Spleen (tissue), 11 donors: Measurements from ENCODE around the gene MATR3. TPM values are rescaled to one million over a fixed set of nuclear protein-coding genes. Genes with fewer than 3 reads are reported as not detected.

Source experiments
- DNase-seq: peaks from one replicate; pipeline ENCODE4 v3.0.0-alpha.2; 2020
- H3K27ac ChIP-seq, 8 donors: fragments of 200-600 bp; sonication (generic) in 7 of 8; 1 replicate in 4 of 8; 2 replicates in 4 of 8; pipeline versions ENCODE4 v1.5.0 to v1.8.0; 2016 to 2021; ENCODE audit warnings: inconsistent platforms in 4 of 8, mild to moderate bottlenecking in 4 of 8, moderate library complexity in 1 of 8
- H3K27me3 ChIP-seq, 7 donors: fragments of 200-600 bp; sonication (generic) in 6 of 7; replicated peaks in 1 of 7; 1 replicate in 4 of 7; 2 replicates in 3 of 7; pipeline versions ENCODE4 v1.5.0 to v1.8.0; 2016 to 2021; ENCODE audit warnings: inconsistent platforms in 3 of 7, mild to moderate bottlenecking in 1 of 7
- H3K36me3 ChIP-seq, 6 donors: fragments of 200-600 bp; sonication (generic) in 5 of 6; 1 replicate in 4 of 6; 2 replicates in 2 of 6; pipeline versions ENCODE4 v1.5.0 to v1.8.0; 2016 to 2021; ENCODE audit warnings: inconsistent platforms in 2 of 6
- H3K4me1 ChIP-seq, 6 donors: fragments of 200-600 bp; sonication (generic) in 5 of 6; 1 replicate in 3 of 6; 2 replicates in 3 of 6; pipeline versions ENCODE4 v1.5.0 to v1.8.0; 2016 to 2021; ENCODE audit warnings: inconsistent platforms in 3 of 6
- H3K4me3 ChIP-seq, 8 donors: fragments of 200-600 bp; sonication (generic) in 7 of 8; 1 replicate in 4 of 8; 2 replicates in 4 of 8; pipeline versions ENCODE4 v1.5.0 to v1.8.0; 2016 to 2021; ENCODE audit warnings: inconsistent platforms in 4 of 8, mild to moderate bottlenecking in 4 of 8, moderate library complexity in 2 of 8
- H3K9me3 ChIP-seq, 8 donors: fragments of 200-600 bp; sonication (generic) in 7 of 8; 1 replicate in 4 of 8; 2 replicates in 4 of 8; pipeline versions ENCODE4 v1.5.0 to v1.8.0; 2016 to 2021; ENCODE audit warnings: inconsistent platforms in 4 of 8
- CTCF ChIP-seq, 11 experiments: fragments of 200-600 bp in 7 of 11; fragments of 450-650 bp in 4 of 11; sonication (generic) in 4 of 11; IDR thresholded peaks in 8 of 11; conservative IDR thresholded peaks in 3 of 11; 1 replicate in 7 of 11; 2 replicates in 4 of 11; pipeline versions ENCODE4 v1.4.0 to v1.8.0; 2016 to 2021; ENCODE audit warnings: antibody characterized with exemption in 11 of 11, inconsistent platforms in 4 of 11, mild to moderate bottlenecking in 1 of 11
- POLR2A ChIP-seq, 3 donors: fragments of 450-650 bp; IDR thresholded peaks; one replicate each; pipeline ENCODE4 v1.5.1; 2017; ENCODE audit warnings: antibody characterized with exemption in 3 of 3, mild to moderate bottlenecking in 1 of 3
- POLR2AphosphoS5 ChIP-seq, 3 donors: sonication (generic); formaldehyde crosslinking; IDR thresholded peaks; one replicate each; pipeline ENCODE4 v1.5.1; 2017; ENCODE audit warnings: antibody characterized with exemption in 3 of 3
- WGBS, 5 donors: extraction: QIAGEN DNeasy Blood & Tissue Kit in 3 of 5; methylation state at CpG; one replicate each; pipeline versions ENCODE4 v1.1.5 to v1.1.7; 2013 to 2018; 5-methylcytosine and 5-hydroxymethylcytosine counted together
- intact Hi-C: fragments of 100-400 bp; cut with DNase I; formaldehyde crosslinking; loops from one replicate; pipeline ENCODE4 v1.15.0; 2023; ENCODE audit warnings: low total_unique reads
- polyA plus RNA-seq, 3 donors: library from polyadenylated mRNA; stranded (reverse); fragments of 200-250 nt; gene quantifications; one replicate each; pipeline ENCODE4 v1.2.1, GENCODE V29; 2013
- total RNA-seq, 7 donors: library from RNA; depleted of rRNA in 3 of 7; stranded (reverse); fragments of >200 nt in 3 of 7; fragmentation: NEBNext Ultra II Directional in 4 of 7; extraction: Animal tissue kit (Norgen Biotek cat#: 25700) in 4 of 7; gene quantifications; one replicate each; pipeline versions ENCODE4 v1.1.0 to v1.2.1, GENCODE V29; 2016 to 2021
- donor health status: healthy with polysubstance abuse.
- donor health status: DM: no; HTN: no; CAD: no; lungs with moderate emphysema.
- donor health status: DM: no; HTN: no; CAD: no.
- donor health status: Bipolar disorder and iron deficiency.
- donor health status: healthy.
- donor health status: DM: no; HTN: no; CAD: no.
- donor health status: DM: yes; HTN: yes; CAD: no.

Gene MATR3
- total and polyA plus RNA-seq, 10 donors, result 114 to 251 (median 206) TPM

DNA sequence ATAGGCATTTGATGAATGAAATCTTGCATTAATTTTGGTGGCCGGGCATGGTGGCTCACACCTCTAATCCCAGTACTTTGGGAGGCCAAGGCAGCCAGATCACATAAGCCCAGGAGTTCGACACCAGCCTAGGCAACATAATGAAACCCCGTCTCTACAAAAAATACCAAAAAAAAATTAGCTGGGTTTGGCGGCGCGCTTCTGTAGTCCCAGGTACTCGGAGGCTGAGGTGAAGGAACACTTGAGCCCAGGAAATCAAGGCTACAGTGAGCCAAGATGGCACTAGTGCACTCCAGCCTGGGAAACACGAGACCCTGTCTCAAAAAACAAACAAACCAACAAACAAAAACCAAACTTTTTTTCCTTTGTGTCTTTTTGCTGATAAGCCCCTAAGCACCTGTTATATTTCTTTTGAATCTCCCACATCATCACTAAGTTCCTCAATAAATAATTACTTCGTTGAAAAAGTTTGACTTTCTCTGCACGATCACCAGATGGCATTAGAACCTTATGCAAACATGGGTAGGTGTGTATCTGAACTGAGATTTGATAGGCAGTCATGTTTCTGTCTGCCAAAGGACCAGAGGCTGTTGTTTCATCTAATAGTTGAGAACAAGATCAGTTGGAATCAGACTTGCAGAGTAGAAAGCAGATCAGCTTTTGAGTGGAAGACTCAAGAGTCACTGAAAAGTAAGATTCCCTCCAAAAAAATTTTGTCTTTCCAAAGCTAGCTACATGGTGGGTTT, 5.5 kb upstream of the MATR3 start:
- no peak overlapping the region for H3K4me3 ChIP-seq
- peak in 1 of 11 experiments; percentile 7 for TF ChIP-seq CTCF (IDR thresholded peaks at IDR 0.05 in 8 of 11, conservative IDR thresholded peaks at IDR 0.05 in 3 of 11)
- no peak for TF ChIP-seq POLR2A (IDR thresholded peaks at IDR 0.05)
- WGBS, 5 donors, result 70 to 75% (median 72%) methylated on average over 10 of the region's 10 CpGs
- intact Hi-C loops, result no loop called here
- H3K9me3 ChIP-seq, result peaks cover 0 to 5% (median 0%) of the 10 kb centered on the region in 8 donors
- H3K4me1 ChIP-seq, result peaks cover 0 to 5% (median 4%) of the 10 kb centered on the region in 6 donors
- no peak overlapping the region for H3K27ac ChIP-seq
- peaks cover 0 to 38% (median 18%) of the 10 kb centered on the region in 6 donors for H3K36me3 ChIP-seq
- no peak for DNase-seq
- no peaks in the 10 kb centered on the region for H3K27me3 ChIP-seq

GRCh38 chr5:139291051-139291450, 2.5 kb upstream of the MATR3 start:
- intact Hi-C loops, result loop anchor here (10.0 kb wide), 1 partner anchor 94 kb away; the partner anchor contains the start of genes MZB1 and SLC23A1
- WGBS, 5 donors, result 94 to 99% (median 96%) methylated on average over 2 of the region's 2 CpGs

DNA sequence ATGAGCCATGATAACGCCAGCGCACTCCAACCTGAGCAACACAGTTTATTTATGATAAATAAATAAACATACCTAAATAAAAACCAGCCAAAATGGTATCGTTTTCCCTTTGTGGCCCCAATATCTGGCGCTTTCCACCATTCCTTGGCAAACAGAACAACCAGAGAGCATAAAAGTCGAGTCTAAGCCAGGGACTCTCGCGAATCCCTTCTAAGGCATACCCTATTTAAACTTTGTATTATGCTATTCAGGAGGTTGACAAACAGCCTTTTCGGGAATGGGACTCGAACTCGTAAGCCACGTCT, 386 bp upstream of the MATR3 start:
- Histone ChIP-seq H3K36me3 (no peaks in the 10 kb centered on the region), H3K27ac (peak overlapping the region; percentile 99 to 100 (median 100)), H3K4me1 (peaks cover 32 to 43% (median 39%) of the 10 kb centered on the region in 6 donors), H3K4me3 (peak overlapping the region; percentile 59 to 86 (median 76)), H3K9me3 (no peaks in the 10 kb centered on the region), H3K27me3 (no peaks in the 10 kb centered on the region)
- WGBS, 5 donors, result 23 to 28% (median 25%) methylated on average over 11 of the region's 11 CpGs
- no peak for DNase-seq
- TF ChIP-seq CTCF (IDR thresholded peaks at IDR 0.05 in 8 of 11, conservative IDR thresholded peaks at IDR 0.05 in 3 of 11) (no peak), POLR2A (IDR thresholded peaks at IDR 0.05) (no peak), POLR2AphosphoS5 (IDR thresholded peaks at IDR 0.05) (no peak)
- intact Hi-C loops, result loop anchor here (10.0 kb wide), 1 partner anchor 92 kb away; the partner anchor contains the start of genes MZB1 and SLC23A1

More at GRCh38 chr5:139291051-139291450, 2.5 kb upstream of the MATR3 start:
- Histone ChIP-seq H3K27me3 (no peaks in the 10 kb centered on the region), H3K36me3 (peaks cover 0 to 8% (median 0%) of the 10 kb centered on the region in 6 donors), H3K4me1 (peaks cover 11 to 22% (median 18%) of the 10 kb centered on the region in 6 donors), H3K9me3 (no peaks in the 10 kb centered on the region), H3K4me3 (no peak overlapping the region), H3K27ac (no peak overlapping the region)
- DNase-seq, result no peak
- TF ChIP-seq CTCF (IDR thresholded peaks at IDR 0.05 in 8 of 11, conservative IDR thresholded peaks at IDR 0.05 in 3 of 11), result no peak
- TF ChIP-seq POLR2AphosphoS5 (IDR thresholded peaks at IDR 0.05), result no peak
- TF ChIP-seq POLR2A (IDR thresholded peaks at IDR 0.05), result no peak
